ENCODE data around the gene RUNDC1. TPM values are rescaled to one million over a fixed set of nuclear protein-coding genes. Genes with fewer than 3 reads are reported as not detected.
"Not testable (repeated sequence)": the region's sequence is repeated elsewhere in the genome, so short reads cannot be mapped to it uniquely, and the experiment has no call there.

Gene RUNDC1
- total RNA-seq, result 10 to 100 TPM in 1 of 2 experiments, 1 to 10 TPM in 1; 9.6 to 10.2 TPM

DNA sequence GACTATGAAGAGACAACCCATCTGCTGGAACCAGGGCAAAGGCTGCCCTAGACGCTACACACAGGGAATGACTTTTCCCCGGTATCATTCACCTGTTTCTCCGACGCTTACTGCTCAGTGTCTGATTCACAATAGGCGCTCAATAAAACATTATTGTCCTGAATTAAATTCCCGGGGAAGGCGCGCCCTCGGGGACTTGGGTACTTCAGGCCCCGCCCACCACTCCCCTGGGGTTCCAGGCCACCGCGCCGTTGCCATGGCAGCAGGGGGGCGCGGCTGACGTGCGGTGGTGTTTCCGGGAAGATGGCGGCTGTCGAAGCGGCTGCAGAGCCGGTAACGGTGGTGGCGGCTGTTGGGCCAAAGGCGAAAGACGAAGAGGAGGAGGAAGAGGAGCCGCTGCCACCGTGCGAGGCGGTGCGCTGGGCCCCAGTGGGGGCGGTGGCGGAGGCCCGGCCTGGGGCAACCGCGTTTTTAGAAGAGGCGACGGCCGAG, at the start of gene RUNDC1:
Gene RUNDC1, plus strand, starts transcription at position 292 of the 492 bp plus-strand sequence. Its CDS starts 12 bp downstream, at position 304.
- Mint-ChIP-seq H3K4me1 (peaks cover 24% of the 10 kb centered on the region), H3K4me3 (peak within 1 kb of the TSS; percentile 97), H3K36me3 (peaks cover 17% of the 10 kb centered on the region)

GRCh38 chr17:42937712-42938596, 42.4 kb upstream of the RUNDC1 start:
- H3K4me1 Mint-ChIP-seq, result no peaks in the 10 kb centered on the region
- H3K9me3 Mint-ChIP-seq, result no peaks in the 10 kb centered on the region
- no peak overlapping the region for H3K4me3 Mint-ChIP-seq
- H3K27me3 Mint-ChIP-seq, result peaks cover 8% of the 10 kb centered on the region
- no peak overlapping the region for H3K27ac Mint-ChIP-seq
- H3K36me3 Mint-ChIP-seq, result no peaks in the 10 kb centered on the region
- DNase-seq, result peak; percentile 34

More for the DNA sequence above, at the start of gene RUNDC1:
- peak within 1 kb of the TSS; percentile 94 for H3K27ac Mint-ChIP-seq
- H3K9me3 Mint-ChIP-seq, result no peaks in the 10 kb centered on the region
- peak; percentile 91 for DNase-seq
- H3K27me3 Mint-ChIP-seq, result no peaks in the 10 kb centered on the region

DNA sequence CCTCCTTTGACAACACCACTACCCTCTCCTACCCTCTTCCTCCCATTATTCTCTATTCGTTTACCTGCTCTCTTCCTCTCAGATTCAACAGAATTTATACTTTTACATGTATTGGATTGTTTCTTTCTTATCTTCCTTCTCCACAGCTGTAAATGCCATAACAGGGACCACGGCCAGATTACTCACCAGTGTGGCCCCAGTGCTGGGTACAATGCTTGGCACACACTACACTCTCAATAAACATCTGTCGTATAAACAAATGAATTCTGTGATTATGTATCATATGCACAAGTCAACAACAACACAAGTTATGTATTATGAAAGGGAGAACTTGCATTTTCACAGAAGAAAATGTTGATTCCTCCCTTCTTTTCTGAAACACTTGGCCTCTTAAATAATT, 36.2 kb upstream of the RUNDC1 start:
- no peak for DNase-seq
- Mint-ChIP-seq H3K36me3 (no peaks in the 10 kb centered on the region), H3K4me3 (no peak overlapping the region), H3K9me3 (no peaks in the 10 kb centered on the region), H3K27ac (no peak overlapping the region), H3K27me3 (no peaks in the 10 kb centered on the region), H3K4me1 (no peaks in the 10 kb centered on the region)

DNA sequence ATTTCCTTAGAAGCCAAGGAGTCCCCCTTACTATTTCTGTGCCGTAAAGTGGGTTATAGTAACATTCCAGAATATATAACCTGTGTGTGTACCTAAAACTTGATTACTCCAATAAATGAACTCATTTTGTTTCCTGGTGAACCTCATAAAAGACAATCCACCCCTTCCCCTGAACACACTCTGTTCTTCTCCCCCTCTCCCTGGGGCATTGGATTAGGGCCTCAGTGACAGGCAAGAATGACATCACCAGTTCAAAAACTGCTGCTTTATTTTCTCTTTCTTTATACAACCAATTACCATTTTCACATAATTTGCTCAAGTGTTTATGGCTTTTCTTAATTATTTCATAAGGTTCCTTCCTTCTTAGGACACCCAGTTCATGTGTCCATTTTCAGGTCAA, 33.6 kb upstream of the RUNDC1 start:
- H3K9me3 Mint-ChIP-seq, result no peaks in the 10 kb centered on the region
- H3K27ac Mint-ChIP-seq, result no peak overlapping the region

DNA sequence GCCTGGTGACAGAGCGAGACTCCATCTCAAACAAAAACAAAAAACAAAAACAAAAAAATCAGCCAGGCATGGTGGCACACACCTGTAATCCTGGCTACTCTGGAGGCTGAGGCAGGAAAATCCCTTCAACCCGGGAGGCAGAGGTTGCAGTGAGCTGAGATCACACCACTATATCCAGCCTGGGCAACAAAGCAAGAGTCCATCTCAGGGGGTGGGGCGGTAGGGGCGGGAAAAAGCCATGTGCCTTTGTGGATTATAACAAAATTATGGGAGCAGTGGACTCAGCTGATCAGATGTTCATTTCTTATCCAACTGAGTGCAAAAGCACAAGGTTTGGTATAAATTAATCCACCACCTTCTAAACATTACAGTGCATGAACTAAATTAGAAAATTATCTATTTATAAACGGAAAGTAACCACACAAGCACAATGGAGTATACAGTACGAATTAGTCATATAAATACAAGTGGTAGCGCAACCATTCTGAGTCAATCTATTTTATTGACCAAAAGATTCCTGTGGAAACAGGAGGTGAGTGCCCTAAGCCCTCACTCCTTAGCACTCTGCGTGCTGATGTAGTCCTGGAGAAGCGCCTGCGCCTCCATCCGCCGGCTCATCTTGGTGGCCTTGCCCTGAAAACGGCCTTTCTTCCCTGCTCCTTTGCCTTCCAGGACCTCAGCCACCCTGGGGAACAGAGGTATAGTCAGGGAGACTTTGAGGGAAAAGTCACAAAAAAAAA, 30.2 kb upstream of the RUNDC1 start:
- Mint-ChIP-seq H3K27me3 (no peaks in the 10 kb centered on the region), H3K4me1 (no peaks in the 10 kb centered on the region), H3K36me3 (peaks cover 36% of the 10 kb centered on the region), H3K4me3 (no peak overlapping the region), H3K27ac (no peak overlapping the region), H3K9me3 (no peaks in the 10 kb centered on the region)
- DNase-seq, result no peak

More for the DNA sequence above, 33.6 kb upstream of the RUNDC1 start:
- H3K4me1 Mint-ChIP-seq, result no peaks in the 10 kb centered on the region
- no peak for DNase-seq
- H3K4me3 Mint-ChIP-seq, result no peak overlapping the region
- peaks cover 16% of the 10 kb centered on the region for H3K36me3 Mint-ChIP-seq
- no peaks in the 10 kb centered on the region for H3K27me3 Mint-ChIP-seq

DNA sequence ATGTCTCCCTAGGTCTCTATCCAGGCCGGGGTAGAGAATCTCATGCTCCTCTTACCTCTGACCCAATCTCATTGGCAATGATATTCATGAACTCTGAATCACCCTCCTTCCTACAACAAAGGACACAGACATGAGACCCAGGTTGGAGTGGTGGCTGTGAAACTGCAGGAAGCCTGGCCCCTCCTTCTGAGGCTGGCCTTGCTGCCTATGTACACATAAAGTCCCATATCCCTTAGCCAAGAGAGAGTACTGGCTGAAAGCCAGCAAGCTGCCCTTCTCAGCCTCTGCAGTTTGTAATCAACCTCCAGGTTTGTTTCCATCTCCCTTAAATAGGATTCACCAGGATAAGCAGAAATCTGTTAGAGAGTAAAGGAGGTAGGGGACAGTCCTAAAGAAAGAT, 26.7 kb upstream of the RUNDC1 start:
- Mint-ChIP-seq H3K4me3 (no peak overlapping the region), H3K27ac (peak overlapping the region; percentile 25), H3K36me3 (peaks cover 49% of the 10 kb centered on the region), H3K4me1 (no peaks in the 10 kb centered on the region), H3K27me3 (no peaks in the 10 kb centered on the region), H3K9me3 (no peaks in the 10 kb centered on the region)
- DNase-seq, result no peak

DNA sequence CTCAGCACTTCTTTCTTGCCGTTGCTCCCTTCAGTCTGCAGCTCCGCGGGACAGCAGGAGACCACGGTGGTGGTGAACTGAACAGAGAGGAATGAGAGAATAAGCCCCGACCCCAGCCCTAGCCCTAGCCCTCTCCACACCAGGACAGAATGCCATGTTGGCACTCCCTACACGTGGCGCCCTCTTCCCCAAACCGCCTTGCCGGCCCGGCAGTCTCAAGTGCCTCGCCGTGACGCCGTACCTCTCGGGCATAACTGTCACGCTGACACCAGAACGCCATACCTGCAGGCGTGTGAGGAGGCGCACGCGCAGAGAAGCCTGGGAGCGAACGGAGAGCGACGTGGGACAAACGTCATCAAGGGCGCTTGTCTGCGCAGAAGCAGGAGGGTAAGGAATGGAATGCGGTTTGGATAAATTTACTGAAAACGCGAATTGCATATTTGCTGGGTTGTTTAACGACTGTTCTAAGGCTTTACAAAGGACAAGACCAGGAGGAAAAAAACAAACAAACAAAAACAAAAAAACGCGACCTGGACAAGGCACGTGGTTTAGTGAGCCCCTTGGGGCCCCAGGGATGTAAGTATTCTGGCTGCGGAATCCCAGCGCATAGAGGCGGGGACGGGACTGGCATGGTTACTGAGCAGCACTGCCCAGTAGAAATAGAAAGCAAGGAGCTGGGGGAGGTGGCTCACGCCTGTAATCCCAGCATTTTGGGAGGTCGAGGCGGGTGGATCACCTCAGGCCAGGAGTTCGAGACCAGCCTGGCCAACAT, 16.0 kb upstream of the RUNDC1 start, which contains the start of gene AARSD1:
Gene AARSD1, minus strand, starts transcription at position 294 of the 772 bp plus-strand sequence. Its CDS starts 14 bp downstream, at position 280.
- Mint-ChIP-seq H3K27me3 (no peaks in the 10 kb centered on the region), H3K27ac (peak within 1 kb of the TSS; percentile 95), H3K4me1 (peaks cover 18% of the 10 kb centered on the region), H3K4me3 (peak within 1 kb of the TSS; percentile 98), H3K9me3 (no peaks in the 10 kb centered on the region), H3K36me3 (peaks cover 21% of the 10 kb centered on the region)
- DNase-seq, result peak; percentile 92

GRCh38 chr17:42967925-42968324, 12.4 kb upstream of the RUNDC1 start:
- no peaks in the 10 kb centered on the region for H3K27me3 Mint-ChIP-seq
- no peak overlapping the region for H3K27ac Mint-ChIP-seq
- peaks cover 12% of the 10 kb centered on the region for H3K4me1 Mint-ChIP-seq
- H3K4me3 Mint-ChIP-seq, result no peak overlapping the region
- H3K9me3 Mint-ChIP-seq, result no peaks in the 10 kb centered on the region
- no peak for DNase-seq
- H3K36me3 Mint-ChIP-seq, result peaks cover 10% of the 10 kb centered on the region

GRCh38 chr17:42969001-42969581, 11.3 kb upstream of the RUNDC1 start:
- H3K27ac Mint-ChIP-seq, result no peak overlapping the region
- peaks cover 6% of the 10 kb centered on the region for H3K36me3 Mint-ChIP-seq
- DNase-seq, result no peak
- H3K4me3 Mint-ChIP-seq, result no peak overlapping the region
- H3K27me3 Mint-ChIP-seq, result no peaks in the 10 kb centered on the region
- H3K9me3 Mint-ChIP-seq, result no peaks in the 10 kb centered on the region
- H3K4me1 Mint-ChIP-seq, result peaks cover 6% of the 10 kb centered on the region

- Mint-ChIP-seq H3K9me3 (no peaks in the 10 kb centered on the region), H3K27me3 (no peaks in the 10 kb centered on the region), H3K4me3 (no peak overlapping the region), H3K36me3 (no peaks in the 10 kb centered on the region), H3K27ac (no peak overlapping the region), H3K4me1 (peaks cover 3% of the 10 kb centered on the region)
- no peak for DNase-seq
Observed at GRCh38 chr17:42971589-42971988, 8.8 kb upstream of the RUNDC1 start.

DNA sequence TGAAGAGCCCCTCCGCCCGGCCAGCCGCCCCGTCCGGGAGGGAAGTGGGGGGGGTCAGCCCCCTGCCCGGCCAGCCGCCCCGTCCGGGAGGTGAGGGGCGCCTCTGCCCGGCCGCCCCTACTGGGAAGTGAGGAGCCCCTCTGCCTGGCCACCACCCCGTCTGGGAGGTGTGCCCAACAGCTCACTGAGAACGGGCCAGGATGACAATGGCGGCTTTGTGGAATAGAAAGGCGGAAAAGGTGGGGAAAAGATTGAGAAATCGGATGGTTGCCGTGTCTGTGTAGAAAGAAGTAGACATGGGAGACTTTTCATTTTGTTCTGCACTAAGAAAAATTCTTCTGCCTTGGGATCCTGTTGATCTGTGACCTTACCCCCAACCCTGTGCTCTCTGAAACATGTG, 7.0 kb upstream of the RUNDC1 start:
- H3K27ac Mint-ChIP-seq, H3K9me3 Mint-ChIP-seq, DNase-seq, H3K4me3 Mint-ChIP-seq, H3K27me3 Mint-ChIP-seq, H3K36me3 Mint-ChIP-seq, H3K4me1 Mint-ChIP-seq: not testable (repeated sequence)

- no peak for DNase-seq
- peaks cover 11% of the 10 kb centered on the region for H3K4me1 Mint-ChIP-seq
- no peaks in the 10 kb centered on the region for H3K9me3 Mint-ChIP-seq
- no peak overlapping the region for H3K27ac Mint-ChIP-seq
- no peaks in the 10 kb centered on the region for H3K36me3 Mint-ChIP-seq
- H3K4me3 Mint-ChIP-seq, result no peak overlapping the region
- no peaks in the 10 kb centered on the region for H3K27me3 Mint-ChIP-seq
Observed at GRCh38 chr17:42975265-42975664, 5.1 kb upstream of the RUNDC1 start.

GRCh38 chr17:42975701-42976100, 4.7 kb upstream of the RUNDC1 start:
- H3K36me3 Mint-ChIP-seq, H3K4me3 Mint-ChIP-seq, DNase-seq, H3K9me3 Mint-ChIP-seq, H3K27ac Mint-ChIP-seq, H3K27me3 Mint-ChIP-seq: not testable (repeated sequence)
- H3K4me1 Mint-ChIP-seq, result peaks cover 11% of the 10 kb centered on the region

DNA sequence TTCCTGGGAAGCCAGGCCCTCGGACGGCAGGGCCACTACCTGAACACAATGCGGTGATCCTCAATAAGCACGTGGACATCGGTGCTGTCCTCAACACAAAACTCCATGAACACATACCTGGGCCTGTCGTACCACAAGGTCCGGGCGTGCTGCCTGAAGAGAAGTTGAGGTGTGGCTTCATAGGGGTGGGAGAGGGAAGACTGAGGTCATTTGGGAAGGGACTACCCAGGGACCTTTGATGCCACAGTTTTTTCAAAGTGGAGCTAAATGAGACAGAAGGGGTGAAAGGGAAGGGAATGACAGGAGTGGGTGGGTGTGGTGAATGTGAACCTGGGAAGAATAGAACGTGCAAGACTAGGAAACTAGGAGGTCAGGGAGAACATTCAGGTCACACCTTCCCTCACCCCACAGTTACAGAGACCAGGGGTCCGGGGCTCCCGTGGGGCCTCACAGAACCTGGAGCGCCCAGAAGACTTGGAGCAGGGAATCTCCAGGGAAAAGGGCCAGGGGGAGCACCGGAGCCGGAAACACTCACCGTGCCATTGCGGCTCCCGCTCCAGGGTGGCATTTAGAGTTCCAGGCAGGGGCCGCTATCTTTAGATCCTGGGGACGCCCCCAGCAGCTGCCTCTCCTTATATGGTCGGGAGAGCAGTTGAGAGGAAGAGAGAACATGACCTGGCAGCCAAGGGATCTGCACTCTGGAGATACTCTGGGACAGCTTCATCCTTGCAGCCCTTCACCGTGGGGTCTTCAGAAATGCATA, 673 bp upstream of the RUNDC1 start, which contains the start of gene PTGES3L:
Gene PTGES3L, minus strand, starts transcription at position 570 of the 763 bp plus-strand sequence. Its CDS starts 27 bp downstream, at position 543.
- H3K9me3 Mint-ChIP-seq, result no peaks in the 10 kb centered on the region
- H3K27me3 Mint-ChIP-seq, result no peaks in the 10 kb centered on the region
- peaks cover 24% of the 10 kb centered on the region for H3K4me1 Mint-ChIP-seq
- peaks cover 14% of the 10 kb centered on the region for H3K36me3 Mint-ChIP-seq
- H3K4me3 Mint-ChIP-seq, result peak within 1 kb of the TSS; percentile 97
- H3K27ac Mint-ChIP-seq, result peak within 1 kb of the TSS; percentile 94
- peak; percentile 49 for DNase-seq

All from activated naive CD8-positive, alpha-beta T cell treated with anti-CD3 and anti-CD28 coated beads for 36 hours (primary cell).